Liver (tissue), 9 donors: ENCODE data around the gene C10orf120. TPM values are rescaled to one million over a fixed set of nuclear protein-coding genes. Genes with fewer than 3 reads are reported as not detected.

ENCODE experiments used
- DNase-seq: peaks from one replicate; pipeline ENCODE4 v3.0.0-alpha.2; 2017; ENCODE audit warnings: low spot score
- H3K27ac ChIP-seq, 2 donors: one replicate each; pipeline ENCODE4 v1.7.0; 2013; ENCODE audit warnings: inconsistent platforms in 2 of 2, low read length in 2 of 2, control low read depth in 1 of 2, low read depth in 1 of 2, mild to moderate bottlenecking in 1 of 2
- H3K27me3 ChIP-seq, 4 donors: one replicate each; pipeline versions ENCODE4 v1.6.1 to v1.7.0; 2013; ENCODE audit warnings: low read length in 3 of 4, inconsistent platforms in 1 of 4, mild to moderate bottlenecking in 1 of 4, moderate library complexity in 1 of 4; ENCODE audit not compliant: control insufficient read depth in 4 of 4, insufficient read depth in 4 of 4
- H3K36me3 ChIP-seq, 4 donors: one replicate each; pipeline versions ENCODE4 v1.6.1 to v1.7.0; 2013; ENCODE audit warnings: low read length in 3 of 4, mild to moderate bottlenecking in 3 of 4, low read depth in 1 of 4, moderate library complexity in 1 of 4; ENCODE audit not compliant: control insufficient read depth in 4 of 4, insufficient read depth in 3 of 4
- H3K4me1 ChIP-seq, 4 donors: one replicate each; pipeline versions ENCODE4 v1.6.1 to v1.7.0; 2013; ENCODE audit warnings: low read length in 3 of 4, mild to moderate bottlenecking in 3 of 4, moderate library complexity in 1 of 4; ENCODE audit not compliant: control insufficient read depth in 4 of 4, insufficient read depth in 4 of 4
- H3K4me3 ChIP-seq, 3 donors: one replicate each; pipeline versions ENCODE4 v1.6.1 to v1.7.0; 2013; ENCODE audit warnings: low read length in 3 of 3, control low read depth in 1 of 3, low read depth in 1 of 3, mild to moderate bottlenecking in 1 of 3
- H3K9ac ChIP-seq, 2 donors: one replicate each; pipeline ENCODE4 v1.7.0; 2013; ENCODE audit warnings: low read length in 2 of 2, mild to moderate bottlenecking in 2 of 2, moderate library complexity in 2 of 2, control low read depth in 1 of 2, low read depth in 1 of 2
- H3K9me3 ChIP-seq, 4 donors: one replicate each; pipeline versions ENCODE4 v1.6.1 to v1.7.0; 2013; ENCODE audit warnings: low read length in 3 of 4; ENCODE audit not compliant: control insufficient read depth in 4 of 4
- FOXA1 ChIP-seq: IDR thresholded peaks from 2 replicates; pipeline ENCODE4 v1.6.1; 2016; ENCODE audit warnings: antibody characterized with exemption
- FOXA2 ChIP-seq: IDR thresholded peaks from 2 replicates; pipeline ENCODE4 v1.6.1; 2016; ENCODE audit warnings: antibody characterized with exemption
- GABPA ChIP-seq, 2 donors: IDR thresholded peaks in 1 of 2; conservative IDR thresholded peaks in 1 of 2; 2 replicates each; pipeline ENCODE4 v1.6.1; 2016; ENCODE audit warnings: antibody characterized with exemption in 2 of 2, mild to moderate bottlenecking in 1 of 2, moderate library complexity in 1 of 2
- HNF4A ChIP-seq, 2 donors: conservative IDR thresholded peaks; 2 replicates each; pipeline ENCODE4 v1.6.1; 2016; ENCODE audit warnings: antibody characterized with exemption in 2 of 2, mild to moderate bottlenecking in 2 of 2
- JUND ChIP-seq, 2 donors: IDR thresholded peaks; 2 replicates each; pipeline ENCODE4 v1.6.1; 2016; ENCODE audit warnings: antibody characterized with exemption in 2 of 2
- RAD21 ChIP-seq, 2 donors: IDR thresholded peaks; 2 replicates each; pipeline ENCODE4 v1.6.1; 2016; ENCODE audit warnings: antibody characterized with exemption in 2 of 2, mild to moderate bottlenecking in 2 of 2
- YY1 ChIP-seq: IDR thresholded peaks from 2 replicates; pipeline ENCODE4 v1.6.1; 2016; ENCODE audit warnings: antibody characterized with exemption, mild to moderate bottlenecking
- WGBS: extraction: QIAGEN DNeasy Blood & Tissue Kit; methylation state at CpG from one replicate; pipeline ENCODE4 v1.1.7; 2013; 5-methylcytosine and 5-hydroxymethylcytosine counted together
- polyA plus RNA-seq, 2 donors: library from polyadenylated mRNA; stranded (reverse) in 1 of 2; unstranded in 1 of 2; fragments of 200-250 nt in 1 of 2; fragments of >200 nt in 1 of 2; fragmentation: Nextera tagmentation in 1 of 2; extraction: Ambion mirVana in 1 of 2; gene quantifications; one replicate each; pipeline versions ENCODE4 v1.2.1 to v1.2.3, GENCODE V29; 2013 to 2015
- total RNA-seq, 2 donors: library from RNA; depleted of rRNA; stranded (reverse); fragments of >200 nt; gene quantifications; one replicate each; pipeline ENCODE4 v1.2.3, GENCODE V29; 2014
- TF ChIP-seq, protein P1 (sequence below): fragments of 150-350 bp; IDR thresholded peaks from 2 replicates; pipeline ENCODE4 v1.5.1; 2017; ENCODE audit warnings: improper control_type of control experiment, low read depth, low read length; ENCODE audit not compliant: missing input control
- TF ChIP-seq, protein P2 (sequence below): IDR thresholded peaks from 2 replicates; pipeline ENCODE4 v1.6.1; 2016; ENCODE audit warnings: antibody characterized with exemption
- TF ChIP-seq, protein P3 (sequence below): IDR thresholded peaks from 2 replicates; pipeline ENCODE4 v1.6.1; 2016; ENCODE audit warnings: antibody characterized with exemption, mild to moderate bottlenecking
- TF ChIP-seq, protein P4 (sequence below): IDR thresholded peaks from 2 replicates; pipeline ENCODE4 v1.6.1; 2016; ENCODE audit warnings: antibody characterized with exemption
- TF ChIP-seq, protein P5 (sequence below): IDR thresholded peaks from 2 replicates; pipeline ENCODE4 v1.6.1; 2016; ENCODE audit warnings: antibody characterized with exemption
- donor health status: healthy.
- donor health status: healthy.
- donor health status: healthy.
- donor health status: healthy.
- donor health status: healthy.

Gene C10orf120
- total and polyA plus RNA-seq, 4 donors: not detected

DNA sequence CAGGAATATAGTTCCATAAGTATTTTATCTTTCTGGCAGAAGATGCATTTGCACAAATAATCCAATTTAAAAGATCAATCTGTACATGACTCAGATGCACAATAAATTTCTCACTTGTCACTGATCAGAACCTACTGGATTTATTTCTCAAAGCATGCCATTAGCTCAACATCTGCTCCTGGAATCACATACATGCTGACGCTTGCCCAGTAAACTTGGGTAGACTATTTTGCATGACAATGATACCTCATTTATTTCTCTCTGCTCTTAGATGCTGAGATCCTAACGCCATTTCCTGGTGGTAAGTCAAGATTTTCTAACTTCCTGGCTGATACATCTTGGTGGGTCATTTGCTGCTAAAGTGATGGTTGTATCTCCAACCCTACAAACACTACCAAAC, 33.8 kb upstream of the C10orf120 start:
- Histone ChIP-seq H3K4me3 (no peak overlapping the region), H3K9me3 (no peaks in the 10 kb centered on the region), H3K9ac (no peak overlapping the region), H3K27me3 (peaks cover 0 to 4% (median 1%) of the 10 kb centered on the region in 4 donors), H3K36me3 (no peaks in the 10 kb centered on the region), H3K27ac (no peak overlapping the region), H3K4me1 (no peaks in the 10 kb centered on the region)
- 46% methylated on average over 2 of the region's 2 CpGs for WGBS
- TF ChIP-seq, protein P1, sequence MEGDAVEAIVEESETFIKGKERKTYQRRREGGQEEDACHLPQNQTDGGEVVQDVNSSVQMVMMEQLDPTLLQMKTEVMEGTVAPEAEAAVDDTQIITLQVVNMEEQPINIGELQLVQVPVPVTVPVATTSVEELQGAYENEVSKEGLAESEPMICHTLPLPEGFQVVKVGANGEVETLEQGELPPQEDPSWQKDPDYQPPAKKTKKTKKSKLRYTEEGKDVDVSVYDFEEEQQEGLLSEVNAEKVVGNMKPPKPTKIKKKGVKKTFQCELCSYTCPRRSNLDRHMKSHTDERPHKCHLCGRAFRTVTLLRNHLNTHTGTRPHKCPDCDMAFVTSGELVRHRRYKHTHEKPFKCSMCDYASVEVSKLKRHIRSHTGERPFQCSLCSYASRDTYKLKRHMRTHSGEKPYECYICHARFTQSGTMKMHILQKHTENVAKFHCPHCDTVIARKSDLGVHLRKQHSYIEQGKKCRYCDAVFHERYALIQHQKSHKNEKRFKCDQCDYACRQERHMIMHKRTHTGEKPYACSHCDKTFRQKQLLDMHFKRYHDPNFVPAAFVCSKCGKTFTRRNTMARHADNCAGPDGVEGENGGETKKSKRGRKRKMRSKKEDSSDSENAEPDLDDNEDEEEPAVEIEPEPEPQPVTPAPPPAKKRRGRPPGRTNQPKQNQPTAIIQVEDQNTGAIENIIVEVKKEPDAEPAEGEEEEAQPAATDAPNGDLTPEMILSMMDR: no peak
- TF ChIP-seq FOXA2 (no peak), GABPA (IDR thresholded peaks at IDR 0.05 in 1 of 2, conservative IDR thresholded peaks at IDR 0.05 in 1 of 2) (no peak), YY1 (no peak)
- TF ChIP-seq, protein P2, sequence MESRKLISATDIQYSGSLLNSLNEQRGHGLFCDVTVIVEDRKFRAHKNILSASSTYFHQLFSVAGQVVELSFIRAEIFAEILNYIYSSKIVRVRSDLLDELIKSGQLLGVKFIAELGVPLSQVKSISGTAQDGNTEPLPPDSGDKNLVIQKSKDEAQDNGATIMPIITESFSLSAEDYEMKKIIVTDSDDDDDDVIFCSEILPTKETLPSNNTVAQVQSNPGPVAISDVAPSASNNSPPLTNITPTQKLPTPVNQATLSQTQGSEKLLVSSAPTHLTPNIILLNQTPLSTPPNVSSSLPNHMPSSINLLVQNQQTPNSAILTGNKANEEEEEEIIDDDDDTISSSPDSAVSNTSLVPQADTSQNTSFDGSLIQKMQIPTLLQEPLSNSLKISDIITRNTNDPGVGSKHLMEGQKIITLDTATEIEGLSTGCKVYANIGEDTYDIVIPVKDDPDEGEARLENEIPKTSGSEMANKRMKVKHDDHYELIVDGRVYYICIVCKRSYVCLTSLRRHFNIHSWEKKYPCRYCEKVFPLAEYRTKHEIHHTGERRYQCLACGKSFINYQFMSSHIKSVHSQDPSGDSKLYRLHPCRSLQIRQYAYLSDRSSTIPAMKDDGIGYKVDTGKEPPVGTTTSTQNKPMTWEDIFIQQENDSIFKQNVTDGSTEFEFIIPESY: no peak
- TF ChIP-seq, protein P3, sequence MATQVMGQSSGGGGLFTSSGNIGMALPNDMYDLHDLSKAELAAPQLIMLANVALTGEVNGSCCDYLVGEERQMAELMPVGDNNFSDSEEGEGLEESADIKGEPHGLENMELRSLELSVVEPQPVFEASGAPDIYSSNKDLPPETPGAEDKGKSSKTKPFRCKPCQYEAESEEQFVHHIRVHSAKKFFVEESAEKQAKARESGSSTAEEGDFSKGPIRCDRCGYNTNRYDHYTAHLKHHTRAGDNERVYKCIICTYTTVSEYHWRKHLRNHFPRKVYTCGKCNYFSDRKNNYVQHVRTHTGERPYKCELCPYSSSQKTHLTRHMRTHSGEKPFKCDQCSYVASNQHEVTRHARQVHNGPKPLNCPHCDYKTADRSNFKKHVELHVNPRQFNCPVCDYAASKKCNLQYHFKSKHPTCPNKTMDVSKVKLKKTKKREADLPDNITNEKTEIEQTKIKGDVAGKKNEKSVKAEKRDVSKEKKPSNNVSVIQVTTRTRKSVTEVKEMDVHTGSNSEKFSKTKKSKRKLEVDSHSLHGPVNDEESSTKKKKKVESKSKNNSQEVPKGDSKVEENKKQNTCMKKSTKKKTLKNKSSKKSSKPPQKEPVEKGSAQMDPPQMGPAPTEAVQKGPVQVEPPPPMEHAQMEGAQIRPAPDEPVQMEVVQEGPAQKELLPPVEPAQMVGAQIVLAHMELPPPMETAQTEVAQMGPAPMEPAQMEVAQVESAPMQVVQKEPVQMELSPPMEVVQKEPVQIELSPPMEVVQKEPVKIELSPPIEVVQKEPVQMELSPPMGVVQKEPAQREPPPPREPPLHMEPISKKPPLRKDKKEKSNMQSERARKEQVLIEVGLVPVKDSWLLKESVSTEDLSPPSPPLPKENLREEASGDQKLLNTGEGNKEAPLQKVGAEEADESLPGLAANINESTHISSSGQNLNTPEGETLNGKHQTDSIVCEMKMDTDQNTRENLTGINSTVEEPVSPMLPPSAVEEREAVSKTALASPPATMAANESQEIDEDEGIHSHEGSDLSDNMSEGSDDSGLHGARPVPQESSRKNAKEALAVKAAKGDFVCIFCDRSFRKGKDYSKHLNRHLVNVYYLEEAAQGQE: no peak
- TF ChIP-seq, protein P4, sequence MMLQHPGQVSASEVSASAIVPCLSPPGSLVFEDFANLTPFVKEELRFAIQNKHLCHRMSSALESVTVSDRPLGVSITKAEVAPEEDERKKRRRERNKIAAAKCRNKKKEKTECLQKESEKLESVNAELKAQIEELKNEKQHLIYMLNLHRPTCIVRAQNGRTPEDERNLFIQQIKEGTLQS: no peak
- no peak for DNase-seq

DNA sequence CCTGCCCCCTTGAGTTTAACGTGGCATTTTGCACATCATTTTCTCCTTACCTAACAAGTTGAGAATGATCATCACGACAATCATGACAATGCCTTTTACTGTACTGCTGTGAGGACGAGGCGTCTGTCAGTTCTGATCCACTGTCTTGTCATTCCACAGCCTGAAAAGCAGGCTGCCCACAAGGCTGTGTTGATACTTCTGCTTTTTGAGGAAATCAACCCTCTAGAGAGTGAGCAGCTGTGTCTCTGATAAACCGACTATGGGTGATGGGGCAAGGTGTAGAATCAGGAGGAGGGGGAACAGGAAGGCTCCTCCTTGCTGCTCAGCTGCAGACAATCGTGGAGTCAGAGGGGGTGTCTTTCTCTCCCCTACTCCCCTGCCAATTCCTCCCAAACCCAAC, 30.6 kb upstream of the C10orf120 start:
- TF ChIP-seq, protein P5, sequence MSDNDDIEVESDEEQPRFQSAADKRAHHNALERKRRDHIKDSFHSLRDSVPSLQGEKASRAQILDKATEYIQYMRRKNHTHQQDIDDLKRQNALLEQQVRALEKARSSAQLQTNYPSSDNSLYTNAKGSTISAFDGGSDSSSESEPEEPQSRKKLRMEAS: no peak
- TF ChIP-seq JUND (IDR thresholded peaks at IDR 0.05) (no peak), RAD21 (IDR thresholded peaks at IDR 0.05) (no peak), HNF4A (conservative IDR thresholded peaks at IDR 0.05) (no peak), YY1 (no peak), FOXA1 (no peak)
- TF ChIP-seq, protein P4: no peak

More for the DNA sequence above, 30.6 kb upstream of the C10orf120 start:
- Histone ChIP-seq H3K27me3 (peaks cover 2 to 4% (median 4%) of the 10 kb centered on the region in 4 donors), H3K4me3 (no peak overlapping the region), H3K36me3 (no peaks in the 10 kb centered on the region), H3K9ac (no peak overlapping the region), H3K4me1 (no peaks in the 10 kb centered on the region), H3K9me3 (no peaks in the 10 kb centered on the region), H3K27ac (no peak overlapping the region)
- DNase-seq: no peak
- 42% methylated on average over 6 of the region's 6 CpGs for WGBS
